GM21526 (cell line): ENCODE results near the gene PRPSAP1.

Source experiments
- ATAC-seq: cut with Tn5 transposase; IDR thresholded peaks from one replicate; pipeline ENCODE4 v1.9.1; 2021; ENCODE audit warnings: moderate library complexity; ENCODE audit not compliant: unreplicated experiment, low FRiP score

Gene PRPSAP1, protein sequence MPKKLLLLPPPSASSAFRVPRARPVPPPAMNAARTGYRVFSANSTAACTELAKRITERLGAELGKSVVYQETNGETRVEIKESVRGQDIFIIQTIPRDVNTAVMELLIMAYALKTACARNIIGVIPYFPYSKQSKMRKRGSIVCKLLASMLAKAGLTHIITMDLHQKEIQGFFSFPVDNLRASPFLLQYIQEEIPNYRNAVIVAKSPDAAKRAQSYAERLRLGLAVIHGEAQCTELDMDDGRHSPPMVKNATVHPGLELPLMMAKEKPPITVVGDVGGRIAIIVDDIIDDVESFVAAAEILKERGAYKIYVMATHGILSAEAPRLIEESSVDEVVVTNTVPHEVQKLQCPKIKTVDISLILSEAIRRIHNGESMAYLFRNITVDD

DNA sequence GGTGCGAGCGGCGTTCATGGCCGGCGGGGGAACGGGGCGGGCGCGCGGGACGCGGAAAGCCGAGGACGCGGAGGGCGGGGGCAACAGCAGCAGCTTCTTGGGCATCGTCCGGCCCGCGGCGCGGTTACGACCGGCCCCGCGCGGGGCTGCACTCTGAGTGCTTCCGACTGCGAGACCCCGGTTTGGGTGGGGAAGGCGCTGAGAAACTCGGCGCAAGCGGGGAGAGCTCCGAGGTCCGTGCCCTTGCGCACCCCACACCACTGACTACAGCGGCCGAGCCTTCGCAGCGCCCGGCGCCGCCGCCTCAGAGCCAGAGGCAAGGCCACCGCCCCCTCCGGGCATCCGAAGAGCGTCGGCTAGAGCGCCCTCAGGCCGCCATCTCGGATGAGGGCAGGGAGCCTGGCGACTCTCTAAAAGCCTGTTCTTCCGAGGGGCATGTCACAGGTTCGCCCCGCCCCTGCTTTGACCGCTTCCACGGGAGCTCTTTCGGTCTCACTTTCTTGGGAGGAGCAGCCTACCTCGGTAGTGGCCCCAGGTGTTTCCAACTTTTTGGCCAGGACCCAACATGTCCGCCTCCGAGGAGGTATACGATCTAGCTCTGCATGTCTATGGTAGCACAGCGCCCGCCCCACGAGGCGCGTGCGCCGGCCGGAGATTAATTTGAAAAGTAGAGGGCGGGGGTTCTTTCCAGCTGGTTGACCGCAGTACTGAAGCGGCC lies at the start of gene PRPSAP1:
PRPSAP1 (minus strand) TSS at position 318 of the 718 bp plus-strand sequence; CDS start at position 105, 213 bp downstream.
- ATAC-seq, result peak; percentile 85

DNA sequence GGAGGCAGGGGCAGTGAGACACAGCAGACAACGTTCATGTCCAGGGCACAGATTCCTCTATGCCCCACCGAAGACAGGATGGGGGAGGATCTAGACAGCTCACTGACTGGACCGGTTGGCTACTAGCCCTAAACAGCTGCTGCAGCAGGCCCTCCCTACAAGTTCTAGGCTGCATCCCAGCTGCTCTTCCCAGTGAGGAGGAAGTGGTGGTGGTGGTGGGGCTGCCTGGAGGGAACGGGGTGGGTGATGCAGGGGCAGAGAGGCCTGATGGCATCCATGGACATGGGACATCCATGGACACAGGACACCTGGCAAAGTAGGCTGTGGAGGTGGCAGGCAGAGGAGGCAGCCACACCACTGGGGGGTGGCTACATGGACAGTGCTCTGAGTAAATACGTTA lies 49.0 kb upstream of the PRPSAP1 start:
- no peak for ATAC-seq

- no peak for ATAC-seq
Observed at GRCh38 chr17:76399175-76400172, 45.8 kb upstream of the PRPSAP1 start.

DNA sequence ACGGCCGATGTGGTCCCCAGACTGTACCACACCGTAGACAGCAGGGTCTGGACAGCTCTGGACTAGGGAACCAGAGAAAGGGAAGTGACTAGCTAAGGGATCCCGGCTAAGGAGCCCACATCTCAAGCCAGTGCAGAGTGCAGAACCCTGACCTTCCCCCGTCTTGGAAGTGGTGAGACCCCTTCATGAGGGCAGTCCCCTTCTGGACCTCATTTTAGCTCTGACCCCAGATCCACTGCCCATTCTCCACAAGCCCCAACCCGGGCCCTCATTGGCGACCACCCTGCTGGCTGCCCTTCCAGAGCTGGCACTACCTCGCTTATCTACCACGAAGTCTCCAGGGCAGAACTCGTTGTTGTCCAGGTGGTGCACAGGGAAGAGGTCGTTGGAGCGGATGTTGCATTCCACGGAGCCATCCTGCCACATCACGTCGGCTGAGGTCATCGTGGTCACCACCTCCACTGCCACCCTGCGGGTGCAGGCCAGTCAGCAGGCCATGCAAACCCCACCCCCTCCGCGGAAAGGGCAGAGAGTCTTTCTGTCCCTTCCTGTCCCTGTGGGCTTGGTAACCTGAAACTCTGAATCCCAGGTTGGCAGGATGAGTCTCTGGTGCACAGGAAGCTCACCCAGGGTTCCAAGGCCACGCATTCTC lies 44.9 kb upstream of the PRPSAP1 start:
- no peak for ATAC-seq

DNA sequence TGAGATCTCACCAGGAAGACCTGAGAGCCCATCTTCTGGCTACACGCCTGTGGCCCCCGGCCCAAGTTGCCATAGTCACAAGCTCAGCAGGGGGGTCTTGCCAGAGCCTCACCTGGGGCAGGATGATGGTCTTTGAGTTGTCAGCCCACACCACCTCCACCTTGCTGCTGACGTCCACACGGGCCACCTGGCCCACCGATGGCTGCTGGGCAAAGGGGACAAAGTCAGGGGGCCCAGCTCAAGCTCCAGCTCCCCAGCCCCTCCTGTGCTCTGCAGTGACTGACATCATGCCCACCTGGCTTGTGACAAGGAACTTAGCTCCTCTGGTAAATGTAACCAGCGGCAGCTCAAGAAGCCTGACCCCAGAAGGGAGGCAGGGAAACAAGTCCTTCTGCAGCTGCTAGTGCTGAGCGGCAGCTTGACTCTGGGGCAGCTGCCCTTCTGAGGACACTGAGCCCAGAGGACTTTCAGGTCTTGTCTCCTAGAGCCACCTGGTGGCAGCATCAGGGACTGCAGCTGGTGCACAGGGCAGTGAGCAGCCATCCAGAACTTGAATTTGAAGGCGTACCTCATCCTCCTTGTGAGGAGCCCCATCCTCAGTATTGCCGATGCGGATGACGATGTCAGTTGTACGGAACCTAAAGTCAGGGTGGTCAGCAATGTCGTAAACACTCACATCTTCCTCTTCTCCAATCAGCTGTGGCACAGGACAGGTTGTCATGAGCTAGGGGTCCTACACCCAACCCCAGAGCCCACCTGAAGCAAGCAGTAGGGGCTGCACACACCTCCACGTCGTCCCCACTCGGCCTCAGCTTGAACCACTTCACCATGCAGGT lies 44.2 kb upstream of the PRPSAP1 start:
- no peak for ATAC-seq

- no peak for ATAC-seq
Observed at GRCh38 chr17:76397184-76397583, 43.5 kb upstream of the PRPSAP1 start.

- ATAC-seq, result no peak
Observed at GRCh38 chr17:76395980-76396379, 42.3 kb upstream of the PRPSAP1 start.

DNA sequence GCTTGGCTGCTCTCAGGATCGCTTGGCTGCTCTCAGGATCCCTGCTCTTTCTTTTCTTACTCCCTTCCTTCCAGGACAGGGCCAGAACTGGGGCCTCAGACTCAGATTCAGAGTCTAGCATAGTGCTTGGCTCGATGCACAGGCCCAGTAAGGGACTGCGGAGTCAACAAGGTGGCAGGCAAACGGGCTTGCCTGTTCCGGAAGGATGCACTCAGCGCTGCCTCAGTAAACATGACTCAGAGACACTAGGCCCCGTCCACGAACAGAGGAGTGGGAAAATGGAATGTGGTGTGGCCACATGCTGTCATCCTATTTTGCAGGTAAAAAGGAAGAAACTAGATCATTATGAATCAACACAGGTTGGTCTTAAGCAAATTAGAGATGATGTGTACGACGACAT lies 40.5 kb upstream of the PRPSAP1 start:
- no peak for ATAC-seq

- ATAC-seq, result no peak
Observed at GRCh38 chr17:76391200-76391715, 37.5 kb upstream of the PRPSAP1 start.

GRCh38 chr17:76390003-76390421 lies 36.3 kb upstream of the PRPSAP1 start:
- ATAC-seq, result no peak

DNA sequence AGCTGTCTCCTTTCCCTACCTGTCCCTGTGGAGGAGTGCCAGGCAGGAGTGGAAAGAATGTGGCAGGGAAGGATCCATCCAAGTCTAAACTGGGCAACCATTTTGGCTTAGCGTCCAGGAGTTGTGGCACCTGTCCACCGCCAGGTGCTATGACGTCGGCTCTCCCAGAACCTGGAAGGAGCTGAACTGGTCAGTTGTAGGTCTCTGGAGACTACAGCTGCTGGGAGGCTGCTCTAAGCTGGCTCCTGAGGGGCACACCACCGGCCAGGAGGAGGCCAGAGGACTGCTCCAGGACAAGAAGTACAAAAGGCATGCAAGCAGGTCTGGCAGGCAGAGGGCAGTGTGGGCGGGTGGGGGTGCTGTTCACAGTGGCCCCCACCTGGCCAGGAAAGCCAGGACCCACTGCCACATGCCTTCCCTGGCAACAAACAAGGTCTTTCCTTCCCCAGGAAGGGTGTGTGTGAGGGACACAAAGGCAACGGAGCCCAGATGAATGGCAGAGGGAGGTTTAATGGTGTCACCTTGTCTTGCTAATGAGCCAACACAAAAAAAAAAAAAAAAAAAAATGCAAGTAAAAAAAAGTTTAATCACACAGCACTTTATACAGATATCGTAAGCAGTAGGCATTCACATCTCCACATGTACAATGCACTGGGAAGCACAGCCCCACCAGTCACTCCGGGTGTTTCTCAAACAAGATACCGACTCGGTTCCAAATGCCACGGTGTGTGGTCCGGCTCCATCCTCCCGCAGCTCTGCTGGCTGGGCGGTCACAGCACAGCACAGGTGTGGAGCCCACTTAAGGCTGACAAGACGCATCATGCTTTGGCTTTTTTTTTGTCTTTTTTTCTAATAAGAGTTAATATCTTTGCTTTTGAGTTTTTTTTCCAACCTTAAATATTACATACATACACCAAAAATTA lies 35.5 kb upstream of the PRPSAP1 start:
- no peak for ATAC-seq

DNA sequence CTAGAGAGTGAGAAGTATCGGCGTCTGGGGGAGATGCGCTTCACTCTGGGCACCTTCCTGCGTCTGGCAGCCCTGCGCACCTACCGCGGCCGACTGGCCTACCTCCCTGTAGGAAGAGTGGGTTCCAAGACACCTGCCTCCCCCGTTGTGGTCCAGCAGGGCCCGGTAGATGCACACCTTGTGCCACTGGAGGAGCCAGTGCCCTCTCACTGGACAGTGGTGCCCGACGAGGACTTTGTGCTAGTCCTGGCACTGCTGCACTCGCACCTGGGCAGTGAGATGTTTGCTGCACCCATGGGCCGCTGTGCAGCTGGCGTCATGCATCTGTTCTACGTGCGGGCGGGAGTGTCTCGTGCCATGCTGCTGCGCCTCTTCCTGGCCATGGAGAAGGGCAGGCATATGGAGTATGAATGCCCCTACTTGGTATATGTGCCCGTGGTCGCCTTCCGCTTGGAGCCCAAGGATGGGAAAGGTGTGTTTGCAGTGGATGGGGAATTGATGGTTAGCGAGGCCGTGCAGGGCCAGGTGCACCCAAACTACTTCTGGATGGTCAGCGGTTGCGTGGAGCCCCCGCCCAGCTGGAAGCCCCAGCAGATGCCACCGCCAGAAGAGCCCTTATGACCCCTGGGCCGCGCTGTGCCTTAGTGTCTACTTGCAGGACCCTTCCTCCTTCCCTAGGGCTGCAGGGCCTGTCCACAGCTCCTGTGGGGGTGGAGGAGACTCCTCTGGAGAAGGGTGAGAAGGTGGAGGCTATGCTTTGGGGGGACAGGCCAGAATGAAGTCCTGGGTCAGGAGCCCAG lies 33.5 kb upstream of the PRPSAP1 start:
- no peak for ATAC-seq

DNA sequence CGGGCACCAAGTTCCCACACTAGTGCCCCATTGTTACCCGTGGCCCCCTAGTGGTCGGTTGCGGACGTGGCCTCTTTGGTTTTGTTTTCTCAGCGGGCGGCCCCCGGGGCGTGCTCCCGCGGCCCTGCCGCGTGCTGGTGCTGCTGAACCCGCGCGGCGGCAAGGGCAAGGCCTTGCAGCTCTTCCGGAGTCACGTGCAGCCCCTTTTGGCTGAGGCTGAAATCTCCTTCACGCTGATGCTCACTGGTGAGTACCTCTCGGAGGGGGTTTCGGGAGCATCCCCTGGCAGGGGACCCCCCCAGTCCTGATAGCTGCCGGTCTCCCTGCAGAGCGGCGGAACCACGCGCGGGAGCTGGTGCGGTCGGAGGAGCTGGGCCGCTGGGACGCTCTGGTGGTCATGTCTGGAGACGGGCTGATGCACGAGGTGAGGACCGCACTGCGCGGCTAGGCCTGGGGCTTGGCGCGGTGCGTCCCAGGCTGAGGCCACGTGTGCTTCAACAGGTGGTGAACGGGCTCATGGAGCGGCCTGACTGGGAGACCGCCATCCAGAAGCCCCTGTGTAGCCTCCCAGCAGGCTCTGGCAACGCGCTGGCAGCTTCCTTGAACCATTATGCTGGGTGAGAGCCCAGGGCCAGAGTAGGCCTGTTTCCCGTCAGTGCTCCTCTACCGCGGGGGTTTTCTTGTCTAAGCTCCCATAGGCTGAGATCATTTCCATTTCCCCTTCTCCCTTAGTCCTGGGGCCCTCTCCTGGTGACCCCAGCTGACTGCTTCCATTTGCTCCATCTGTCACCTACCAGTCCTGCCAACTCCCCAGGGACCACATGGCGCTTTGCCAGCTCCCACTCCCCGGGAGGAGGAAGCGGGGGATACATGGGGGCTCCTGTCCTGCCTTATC lies 32.4 kb upstream of the PRPSAP1 start:
- no peak for ATAC-seq

DNA sequence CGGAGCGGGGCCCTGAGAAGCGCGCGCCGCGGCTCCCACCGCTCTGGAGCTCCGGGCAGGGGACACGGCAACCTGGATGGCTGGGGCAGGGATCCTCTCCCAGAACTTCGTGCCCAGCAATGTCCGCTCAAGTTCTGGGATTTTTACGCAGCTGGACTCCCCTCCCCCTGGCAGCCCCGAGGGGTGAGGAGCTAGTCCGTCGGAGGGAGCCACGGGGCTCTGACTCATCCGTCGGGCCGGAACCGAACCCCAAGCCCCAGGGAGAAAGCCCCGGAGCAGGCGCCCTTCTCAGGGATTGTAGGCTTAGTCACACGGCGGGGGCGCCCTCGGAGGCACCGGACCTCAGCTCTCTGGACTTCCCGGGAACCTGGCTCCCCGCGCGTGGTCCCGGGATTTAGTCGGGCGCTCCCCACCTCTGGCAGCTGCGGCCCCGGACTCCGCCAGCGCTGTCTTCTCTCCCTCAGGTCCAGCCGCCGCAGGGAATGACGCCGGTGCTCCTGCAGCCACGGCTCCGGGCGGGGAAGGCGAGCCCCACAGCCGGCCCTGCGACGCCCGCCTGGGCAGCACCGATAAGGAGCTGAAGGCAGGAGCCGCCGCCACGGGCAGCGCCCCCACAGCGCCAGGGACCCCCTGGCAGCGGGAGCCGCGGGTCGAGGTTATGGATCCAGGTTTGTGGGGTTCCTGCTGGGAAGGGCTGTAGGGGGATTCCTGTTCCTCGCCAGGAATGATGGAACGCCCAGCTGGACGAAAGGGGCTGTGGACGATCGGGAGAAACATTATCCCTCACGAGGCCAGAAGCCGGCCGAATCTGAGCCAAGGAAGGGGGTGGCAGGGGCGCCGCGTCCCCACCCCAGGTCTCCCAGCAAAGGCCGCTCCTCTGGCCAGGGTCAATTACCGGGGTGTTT lies 31.5 kb upstream of the PRPSAP1 start:
- no peak for ATAC-seq
